Trophoblast cell (in vitro differentiated cells and primary cell): Measurements from ENCODE around the gene LIPC.

Source experiments
- DNase-seq, 2 donors: peaks; one replicate each; pipeline ENCODE4 v3.0.0-alpha.2; 2016
- H2AFZ ChIP-seq: 2 replicates; pipeline ENCODE4 v1.6.1; 2013; ENCODE audit warnings: low read length, moderate library complexity, mild to moderate bottlenecking; ENCODE audit not compliant: insufficient read depth, poor library complexity
- H2AK5ac ChIP-seq: 2 replicates; pipeline ENCODE4 v1.6.1; 2013; ENCODE audit warnings: mild to moderate bottlenecking, low read length
- H2BK120ac ChIP-seq: 2 replicates; pipeline ENCODE4 v1.6.1; 2013; ENCODE audit warnings: low read length, mild to moderate bottlenecking, moderate library complexity; ENCODE audit not compliant: insufficient read depth, poor library complexity
- H2BK12ac ChIP-seq: 2 replicates; pipeline ENCODE4 v1.6.1; 2013; ENCODE audit warnings: mild to moderate bottlenecking, low read length, moderate library complexity
- H2BK5ac ChIP-seq: 2 replicates; pipeline ENCODE4 v1.6.1; 2013; ENCODE audit warnings: low read length, low read depth, moderate library complexity, mild to moderate bottlenecking; ENCODE audit not compliant: poor library complexity
- H3K14ac ChIP-seq: 2 replicates; pipeline ENCODE4 v1.6.1; 2013; ENCODE audit warnings: mild to moderate bottlenecking, low read length
- H3K18ac ChIP-seq: 2 replicates; pipeline ENCODE4 v1.6.1; 2013; ENCODE audit warnings: mild to moderate bottlenecking, low read length
- H3K23ac ChIP-seq: 2 replicates; pipeline ENCODE4 v1.6.1; 2013; ENCODE audit warnings: low read length
- H3K27ac ChIP-seq: 2 replicates; pipeline ENCODE4 v1.5.1; 2013; ENCODE audit warnings: low read depth, mild to moderate bottlenecking, inconsistent platforms, low read length, moderate library complexity
- H3K27me3 ChIP-seq: 2 replicates; pipeline ENCODE4 v1.6.1; 2013; ENCODE audit warnings: inconsistent platforms, mild to moderate bottlenecking, low read length, moderate library complexity; ENCODE audit not compliant: insufficient read depth
- H3K36me3 ChIP-seq, 2 experiments: 1 replicate in 1 of 2; 2 replicates in 1 of 2; pipeline ENCODE4 v1.6.1; 2013; ENCODE audit warnings: low read length in 2 of 2, mild to moderate bottlenecking in 2 of 2, moderate library complexity in 1 of 2; ENCODE audit not compliant: insufficient read depth in 2 of 2, control insufficient read depth in 1 of 2
- H3K4ac ChIP-seq: 2 replicates; pipeline ENCODE4 v1.6.1; 2013; ENCODE audit warnings: low read depth, mild to moderate bottlenecking, low read length, moderate library complexity
- H3K4me1 ChIP-seq, 2 experiments: 1 replicate in 1 of 2; 2 replicates in 1 of 2; pipeline ENCODE4 v1.6.1; 2013; ENCODE audit warnings: low read length in 2 of 2, mild to moderate bottlenecking in 2 of 2, moderate library complexity in 1 of 2; ENCODE audit not compliant: insufficient read depth in 2 of 2, control insufficient read depth in 1 of 2
- H3K4me2 ChIP-seq: 2 replicates; pipeline ENCODE4 v1.6.1; 2013; ENCODE audit warnings: inconsistent platforms, mild to moderate bottlenecking, low read length, moderate library complexity
- H3K4me3 ChIP-seq: 2 replicates; pipeline ENCODE4 v1.5.1; 2013; ENCODE audit warnings: mild to moderate bottlenecking, low read depth, low read length, inconsistent platforms
- H3K79me1 ChIP-seq: one replicate; pipeline ENCODE4 v1.6.1; 2013; ENCODE audit warnings: low read length
- H3K79me2 ChIP-seq: 2 replicates; pipeline ENCODE4 v1.6.1; 2013; ENCODE audit warnings: low read length, mild to moderate bottlenecking; ENCODE audit not compliant: control insufficient read depth, insufficient read depth, poor library complexity
- H3K9ac ChIP-seq: 2 replicates; pipeline ENCODE4 v1.6.1; 2013; ENCODE audit warnings: mild to moderate bottlenecking, low read length
- H3K9me3 ChIP-seq: 2 replicates; pipeline ENCODE4 v1.6.1; 2013; ENCODE audit warnings: low read depth, mild to moderate bottlenecking, control low read depth, inconsistent platforms, low read length; ENCODE audit not compliant: insufficient read depth
- H4K12ac ChIP-seq: 2 replicates; pipeline ENCODE4 v1.6.1; 2013; ENCODE audit warnings: low read depth, mild to moderate bottlenecking, low read length, moderate library complexity
- H4K8ac ChIP-seq: 2 replicates; pipeline ENCODE4 v1.6.1; 2013; ENCODE audit warnings: low read depth, mild to moderate bottlenecking, low read length, moderate library complexity
- H4K91ac ChIP-seq: one replicate; pipeline ENCODE4 v1.6.1; 2013; ENCODE audit warnings: low read depth, mild to moderate bottlenecking, low read length, moderate library complexity
- WGBS: extraction: QIAGEN DNeasy Blood & Tissue Kit; methylation state at CpG from one replicate; pipeline ENCODE4 v1.1.7; 2013; ENCODE audit warnings: missing lambda C conversion rate; ENCODE audit not compliant: insufficient read length, insufficient coverage; ENCODE audit errors: extremely low coverage; 5-methylcytosine and 5-hydroxymethylcytosine counted together

LIPC gene

GRCh38 chr15:58506783-58507668, 75.2 kb downstream of the LIPC start:
- no peak overlapping the region for H2BK120ac ChIP-seq
- H2AK5ac ChIP-seq: no peak overlapping the region
- H3K4me2 ChIP-seq: no peak overlapping the region
- peaks cover 2 to 3% of the 10 kb centered on the region in 2 experiments for H3K4me1 ChIP-seq
- no peak overlapping the region for H2BK5ac ChIP-seq
- H3K9me3 ChIP-seq: no peaks in the 10 kb centered on the region
- no peak overlapping the region for H2AFZ ChIP-seq
- no peak overlapping the region for H2BK12ac ChIP-seq
- H3K18ac ChIP-seq: no peak overlapping the region
- no peak overlapping the region for H3K4me3 ChIP-seq
- H3K36me3 ChIP-seq: no peaks in the 10 kb centered on the region
- no CpG with 5 or more reads among the region's 9 CpGs for WGBS
- H3K79me2 ChIP-seq: no peaks in the 10 kb centered on the region
- H3K27ac ChIP-seq: no peak overlapping the region
- no peak overlapping the region for H3K14ac ChIP-seq
- H3K4ac ChIP-seq: no peak overlapping the region
- H3K9ac ChIP-seq: no peak overlapping the region
- no peak overlapping the region for H4K91ac ChIP-seq
- no peak overlapping the region for H3K23ac ChIP-seq
- peaks cover 2% of the 10 kb centered on the region for H3K79me1 ChIP-seq
- DNase-seq: no peak
- no peaks in the 10 kb centered on the region for H3K27me3 ChIP-seq
- no peak overlapping the region for H4K8ac ChIP-seq
- no peak overlapping the region for H4K12ac ChIP-seq

- H3K79me1 ChIP-seq: no peaks in the 10 kb centered on the region
- H4K8ac ChIP-seq: no peak overlapping the region
- H3K4me2 ChIP-seq: no peak overlapping the region
- H2BK12ac ChIP-seq: no peak overlapping the region
- H2BK120ac ChIP-seq: no peak overlapping the region
- no peaks in the 10 kb centered on the region for H3K4me1 ChIP-seq
- WGBS: no CpG with 5 or more reads among the region's 1 CpG
- H3K9me3 ChIP-seq: no peaks in the 10 kb centered on the region
- H3K4me3 ChIP-seq: no peak overlapping the region
- no peak overlapping the region for H3K4ac ChIP-seq
- H4K12ac ChIP-seq: no peak overlapping the region
- H3K14ac ChIP-seq: no peak overlapping the region
- H3K79me2 ChIP-seq: no peaks in the 10 kb centered on the region
- H2BK5ac ChIP-seq: no peak overlapping the region
- no peak overlapping the region for H3K23ac ChIP-seq
- DNase-seq: no peak
- H3K9ac ChIP-seq: no peak overlapping the region
- H2AFZ ChIP-seq: no peak overlapping the region
- no peak overlapping the region for H4K91ac ChIP-seq
- no peak overlapping the region for H2AK5ac ChIP-seq
- no peaks in the 10 kb centered on the region for H3K36me3 ChIP-seq
- H3K27ac ChIP-seq: no peak overlapping the region
- H3K27me3 ChIP-seq: no peaks in the 10 kb centered on the region
- no peak overlapping the region for H3K18ac ChIP-seq
These were observed 77.8 kb downstream of the LIPC start for GRCh38 chr15:58509556-58509955.

- no peaks in the 10 kb centered on the region for H3K36me3 ChIP-seq
- H3K4me2 ChIP-seq: no peak overlapping the region
- H3K27ac ChIP-seq: no peak overlapping the region
- H3K23ac ChIP-seq: peak overlapping the region; percentile 56
- no peaks in the 10 kb centered on the region for H3K27me3 ChIP-seq
- no peak overlapping the region for H4K12ac ChIP-seq
- no peak overlapping the region for H2AK5ac ChIP-seq
- no peaks in the 10 kb centered on the region for H3K4me1 ChIP-seq
- H3K9me3 ChIP-seq: no peaks in the 10 kb centered on the region
- H3K79me1 ChIP-seq: no peaks in the 10 kb centered on the region
- no peaks in the 10 kb centered on the region for H3K79me2 ChIP-seq
- H4K91ac ChIP-seq: no peak overlapping the region
- H3K9ac ChIP-seq: no peak overlapping the region
- no peak overlapping the region for H3K14ac ChIP-seq
- H3K4me3 ChIP-seq: no peak overlapping the region
- H2BK5ac ChIP-seq: no peak overlapping the region
- H2BK12ac ChIP-seq: no peak overlapping the region
- WGBS: no CpG with 5 or more reads among the region's 10 CpGs
- H3K18ac ChIP-seq: no peak overlapping the region
- no peak overlapping the region for H2AFZ ChIP-seq
- DNase-seq: peak; percentile 35 to 61
- no peak overlapping the region for H2BK120ac ChIP-seq
- no peak overlapping the region for H3K4ac ChIP-seq
- no peak overlapping the region for H4K8ac ChIP-seq
These were observed 79.2 kb downstream of the LIPC start for GRCh38 chr15:58510715-58511598.

- Histone ChIP-seq H3K79me1 (no peaks in the 10 kb centered on the region), H2AFZ (no peak overlapping the region)
These were observed 79.8 kb downstream of the LIPC start for GRCh38 chr15:58511599-58511987.

More at GRCh38 chr15:58511599-58511987, 79.8 kb downstream of the LIPC start:
- Histone ChIP-seq H3K4me3 (no peak overlapping the region), H3K36me3 (no peaks in the 10 kb centered on the region), H4K12ac (no peak overlapping the region), H3K4ac (no peak overlapping the region), H3K27ac (no peak overlapping the region), H3K27me3 (no peaks in the 10 kb centered on the region), H2BK120ac (no peak overlapping the region), H4K8ac (no peak overlapping the region), H3K18ac (no peak overlapping the region), H3K4me2 (no peak overlapping the region), H3K4me1 (no peaks in the 10 kb centered on the region), H2BK12ac (no peak overlapping the region), H3K14ac (no peak overlapping the region), H3K23ac (no peak overlapping the region), H3K9ac (no peak overlapping the region), H2AK5ac (no peak overlapping the region), H2BK5ac (no peak overlapping the region), H3K9me3 (no peaks in the 10 kb centered on the region), H4K91ac (no peak overlapping the region), H3K79me2 (no peaks in the 10 kb centered on the region)
- WGBS: no CpG with 5 or more reads among the region's 3 CpGs
- DNase-seq: no peak
